Measurements from ENCODE around the gene KSR1.
"Not testable (repeated sequence)": the region's sequence is repeated elsewhere in the genome, so short reads cannot be mapped to it uniquely, and the experiment has no call there.

Gene KSR1

DNA sequence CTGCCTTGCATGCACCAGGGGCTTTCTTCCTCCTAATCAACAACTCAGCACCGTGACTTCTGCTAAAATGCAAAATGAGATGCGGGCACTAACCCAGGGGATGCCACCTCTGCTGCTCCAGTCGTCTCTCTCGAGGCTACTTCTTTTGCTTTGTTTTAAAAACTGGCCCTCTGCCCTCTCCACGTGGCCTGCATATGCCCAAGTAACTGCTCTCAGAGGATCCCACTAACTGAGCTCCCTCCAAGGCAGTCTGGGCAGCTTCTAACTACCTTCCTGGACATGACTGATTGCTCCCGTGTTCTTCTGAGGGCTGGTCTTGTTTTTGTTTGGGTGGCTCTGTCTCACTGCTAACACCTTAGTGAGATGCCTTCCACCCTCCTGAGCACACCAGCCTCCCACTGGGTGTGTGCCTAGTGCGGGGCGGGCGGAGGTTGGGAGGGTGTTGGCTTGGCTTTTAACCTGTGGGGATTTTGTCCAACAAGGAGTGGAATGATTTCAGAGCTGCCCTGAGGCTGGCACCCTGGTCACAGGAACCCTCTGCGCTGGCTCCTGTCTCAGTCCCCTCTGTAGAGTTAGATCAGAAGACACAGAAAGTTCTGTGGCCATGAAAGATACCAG lies 165.8 kb downstream of the KSR1 start:
- no peak for DNase-seq

DNA sequence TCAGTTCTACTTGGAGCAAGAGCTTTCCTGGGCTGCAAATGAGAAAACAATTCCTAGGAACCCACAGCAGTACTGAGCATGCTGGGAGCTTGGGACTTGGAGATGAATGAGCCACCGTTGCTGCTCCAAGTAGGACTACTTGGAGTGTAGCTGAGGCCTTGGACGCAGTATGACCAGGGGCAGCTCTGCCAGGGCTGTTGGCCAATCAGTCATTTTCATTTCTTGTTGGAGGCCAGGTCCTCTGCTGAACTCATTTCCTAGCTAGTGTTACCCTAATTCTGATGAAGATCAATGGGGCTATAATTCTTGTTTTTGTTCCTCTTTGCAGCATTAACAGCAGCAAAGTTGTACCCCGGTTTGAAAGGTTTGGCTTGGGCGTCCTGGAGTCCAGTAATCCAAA lies 166.7 kb downstream of the KSR1 start:
- DNase-seq = no peak

DNA sequence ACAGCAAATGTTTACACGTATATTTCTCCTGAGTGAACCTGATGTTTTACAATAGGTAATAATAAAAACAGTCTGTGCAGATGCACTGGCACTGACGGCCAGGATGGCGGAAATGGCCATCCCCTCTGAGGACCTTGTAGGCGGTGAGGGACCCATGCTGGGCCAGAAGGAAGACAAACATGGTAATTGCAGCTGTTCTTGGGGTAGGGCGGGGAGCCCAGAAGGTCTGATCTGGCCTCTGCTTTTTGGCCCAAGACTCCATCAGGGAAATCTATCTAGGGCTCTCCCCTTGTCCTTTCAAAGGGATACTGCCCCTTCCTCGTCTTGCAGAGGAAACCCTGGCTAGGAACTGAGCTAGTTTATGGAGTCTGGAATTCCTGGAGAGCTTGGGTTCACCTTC lies 167.4 kb downstream of the KSR1 start:
- DNase-seq = no peak

DNA sequence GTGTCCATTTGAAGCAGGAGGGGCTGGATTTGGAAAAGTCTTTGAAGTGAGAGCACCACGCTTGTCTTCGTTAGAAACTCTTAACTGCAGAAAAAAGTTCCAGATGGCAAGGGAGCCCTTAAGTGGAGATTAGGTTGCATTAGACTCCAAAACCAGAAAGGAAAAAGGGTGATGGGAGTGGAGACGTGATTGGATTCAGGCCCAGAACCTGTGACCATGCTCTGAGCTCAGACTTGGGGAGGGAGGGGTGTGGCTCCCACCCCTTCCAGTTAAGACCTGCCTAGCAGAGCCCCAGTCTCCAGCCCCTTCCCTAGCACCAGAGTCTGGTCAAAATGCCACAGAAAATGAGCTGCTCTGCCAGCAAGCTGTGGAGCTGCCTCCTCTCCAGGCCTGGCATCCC lies 168.3 kb downstream of the KSR1 start:
- peak; percentile 24 for DNase-seq

DNA sequence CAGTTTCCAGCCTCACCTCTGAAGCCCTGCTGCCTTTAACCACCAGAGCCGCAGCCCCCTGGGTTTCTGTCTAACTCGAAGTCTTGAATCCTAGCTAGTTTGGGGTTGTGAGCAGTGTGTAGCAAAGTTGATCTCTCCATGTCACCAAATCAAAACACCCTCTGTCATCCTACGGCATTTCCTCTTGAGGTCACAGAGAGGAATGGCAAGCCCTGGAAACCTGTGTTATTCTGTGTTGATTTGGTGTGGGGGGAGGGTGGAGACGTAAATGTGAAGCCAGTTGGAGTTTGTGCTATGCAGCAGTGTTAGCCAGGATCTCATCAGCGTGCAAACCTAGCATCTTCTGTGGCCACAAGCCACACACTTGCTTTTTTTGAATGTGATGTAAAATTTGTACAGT lies 169.6 kb downstream of the KSR1 start:
- no peak for DNase-seq

GRCh38 chr17:27627514-27627913 lies 171.3 kb downstream of the KSR1 start:
- DNase-seq = no peak

GRCh38 chr17:27628376-27628775 lies 172.1 kb downstream of the KSR1 start:
- no peak for DNase-seq

- not testable (repeated sequence) for DNase-seq
Observed at GRCh38 chr17:27629260-27629659, 173.0 kb downstream of the KSR1 start.

DNA sequence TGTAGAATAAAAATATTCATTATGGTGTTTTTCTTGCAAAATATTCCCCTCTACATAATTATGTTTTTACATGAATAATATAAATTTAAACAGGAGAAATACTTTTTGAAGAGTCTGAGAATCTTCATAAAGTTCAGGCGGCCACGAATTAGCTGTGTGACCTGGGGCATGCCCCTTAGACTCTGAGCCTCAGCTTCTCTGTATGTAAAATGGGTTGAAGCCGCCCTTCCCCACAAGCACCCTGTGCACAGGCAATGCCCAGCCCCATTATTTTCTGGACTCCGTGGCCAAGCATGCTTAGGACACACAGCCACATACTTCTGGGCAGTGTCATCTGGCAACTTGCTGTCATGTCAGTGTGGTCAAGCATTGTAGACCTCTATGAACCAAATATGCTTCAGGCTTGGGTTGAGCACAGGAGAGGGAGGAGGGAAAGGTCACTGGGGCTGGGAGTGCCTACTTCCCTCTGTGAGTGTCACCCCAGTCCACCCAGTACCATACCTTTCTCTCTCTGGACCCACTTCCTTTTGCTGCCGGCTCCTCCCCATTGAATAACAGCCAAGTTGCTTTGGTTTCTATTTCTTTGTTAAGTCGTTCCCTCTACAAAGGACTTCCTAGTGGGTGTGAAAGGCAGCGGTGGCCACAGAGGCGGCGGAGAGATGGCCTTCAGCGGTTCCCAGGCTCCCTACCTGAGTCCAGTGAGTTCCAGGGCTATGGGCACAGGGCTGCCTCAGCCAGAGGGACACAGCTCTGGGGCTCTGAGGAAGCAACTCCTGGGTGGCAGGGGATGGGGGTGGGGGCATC lies 174.6 kb downstream of the KSR1 start, which contains the start of gene LGALS9:
LGALS9 (plus strand) TSS at position 582 of the 804 bp plus-strand sequence; CDS start at position 660, 78 bp downstream.
- DNase-seq = no peak

- no peak for DNase-seq
Observed at GRCh38 chr17:27631411-27631760, 175.1 kb downstream of the KSR1 start.

- no peak for DNase-seq
Observed at GRCh38 chr17:27631897-27632725, 175.9 kb downstream of the KSR1 start.

GRCh38 chr17:27632766-27633165 lies 176.5 kb downstream of the KSR1 start:
- DNase-seq = not testable (repeated sequence)

DNA sequence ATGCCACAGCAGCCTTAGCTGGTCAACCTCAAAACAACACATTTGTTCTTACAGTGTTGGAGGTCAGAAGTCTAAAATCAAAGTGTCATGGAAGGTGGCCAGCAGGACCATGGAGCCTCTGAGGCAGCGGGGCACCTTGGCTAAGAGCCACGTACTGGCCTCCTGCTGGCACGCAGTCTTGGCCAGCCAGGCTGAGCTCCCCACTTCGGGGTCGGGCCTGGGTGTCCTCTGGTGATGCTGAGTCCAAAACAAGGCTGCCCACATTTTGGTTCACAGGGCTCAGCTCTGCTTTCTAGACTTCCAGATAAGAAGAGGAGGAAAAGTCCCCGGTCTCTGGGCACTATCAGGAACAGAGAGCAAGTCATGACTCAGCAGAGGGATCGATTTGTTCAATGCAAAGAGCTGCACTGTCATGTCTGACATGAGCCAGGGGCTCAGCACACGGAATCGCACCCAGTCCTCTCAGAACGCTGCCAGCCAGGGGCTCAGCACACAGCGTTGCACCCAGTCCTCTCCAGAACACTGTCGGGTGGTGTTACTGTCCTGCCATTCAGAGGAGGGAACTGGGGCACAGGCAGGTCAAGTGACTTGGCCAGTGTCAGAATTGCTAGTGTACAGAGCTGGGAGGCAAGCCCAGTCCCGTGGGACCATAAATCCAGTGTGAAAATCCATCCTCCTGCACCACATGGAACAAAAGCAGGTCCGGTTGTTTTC lies 177.2 kb downstream of the KSR1 start:
- DNase-seq = no peak

- no peak for DNase-seq
Observed at GRCh38 chr17:27634026-27634335, 177.7 kb downstream of the KSR1 start.

DNA sequence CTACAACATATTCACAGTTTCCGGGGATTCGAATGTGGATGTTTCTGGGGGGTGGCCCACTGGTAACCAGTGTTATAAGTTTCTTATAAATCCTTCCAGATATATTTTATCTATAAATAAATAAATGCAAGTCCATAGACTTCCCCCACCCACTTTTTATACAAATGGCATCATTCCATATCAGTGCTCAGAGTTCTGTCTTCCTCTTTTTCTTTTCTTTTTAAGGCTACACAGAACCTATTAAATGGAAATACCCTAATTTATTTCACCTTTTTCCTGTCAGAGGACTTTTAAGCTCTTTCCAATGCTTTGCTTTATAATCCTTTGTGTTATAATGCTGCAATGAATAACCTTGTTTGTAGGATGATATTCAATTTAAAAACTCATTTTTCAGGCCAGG lies 178.5 kb downstream of the KSR1 start:
- no peak for DNase-seq

DNA sequence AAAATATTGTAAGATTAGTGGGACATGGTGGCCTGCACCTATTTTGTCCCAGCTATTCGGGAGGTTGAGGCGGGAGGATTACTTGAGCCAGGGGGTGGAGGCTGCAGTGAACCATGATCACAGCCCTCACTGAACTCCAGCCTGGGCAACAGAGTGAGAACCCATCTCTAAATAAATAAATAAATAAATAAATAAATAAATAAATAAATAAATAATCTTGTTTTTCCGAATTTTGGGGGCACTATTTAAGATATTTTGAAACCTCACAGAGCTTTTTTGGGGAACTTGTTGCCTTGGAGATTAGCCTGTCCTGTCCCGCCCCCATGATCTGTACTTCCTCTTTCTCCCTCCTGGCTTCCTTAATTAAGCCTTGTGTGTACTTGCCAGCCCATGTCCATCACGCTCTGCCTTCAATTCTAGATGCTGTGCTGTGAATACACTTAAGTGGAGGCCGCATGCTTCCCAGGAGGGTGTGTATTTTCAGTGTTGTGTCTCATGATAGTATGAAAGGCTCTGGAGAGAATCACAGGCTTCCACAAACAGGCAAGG lies 179.1 kb downstream of the KSR1 start:
- DNase-seq = no peak

DNA sequence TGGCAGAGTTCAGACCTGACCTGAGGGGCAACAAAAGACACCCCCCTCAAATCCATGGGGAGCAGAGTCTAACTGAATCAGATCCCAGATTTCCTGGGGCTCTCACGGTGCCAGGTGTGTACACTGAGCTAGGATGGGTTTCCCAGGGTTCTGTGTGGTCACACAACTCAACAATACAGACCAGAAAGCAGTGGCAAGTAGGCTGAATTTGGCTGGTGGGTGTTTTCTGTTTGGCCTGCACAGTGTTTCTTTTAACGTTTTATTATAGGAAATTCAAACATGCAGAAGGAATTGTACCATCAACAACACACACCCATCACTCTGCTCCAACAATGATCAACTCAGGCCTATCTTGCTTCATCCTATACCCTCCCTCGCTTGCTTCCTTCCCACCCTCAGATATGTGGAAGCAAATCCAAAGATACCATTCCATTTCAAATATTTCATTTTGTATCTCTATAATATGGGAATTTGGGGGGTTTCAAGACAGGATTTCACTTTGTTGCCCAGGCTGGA lies 179.8 kb downstream of the KSR1 start:
- DNase-seq = not testable (repeated sequence)

DNA sequence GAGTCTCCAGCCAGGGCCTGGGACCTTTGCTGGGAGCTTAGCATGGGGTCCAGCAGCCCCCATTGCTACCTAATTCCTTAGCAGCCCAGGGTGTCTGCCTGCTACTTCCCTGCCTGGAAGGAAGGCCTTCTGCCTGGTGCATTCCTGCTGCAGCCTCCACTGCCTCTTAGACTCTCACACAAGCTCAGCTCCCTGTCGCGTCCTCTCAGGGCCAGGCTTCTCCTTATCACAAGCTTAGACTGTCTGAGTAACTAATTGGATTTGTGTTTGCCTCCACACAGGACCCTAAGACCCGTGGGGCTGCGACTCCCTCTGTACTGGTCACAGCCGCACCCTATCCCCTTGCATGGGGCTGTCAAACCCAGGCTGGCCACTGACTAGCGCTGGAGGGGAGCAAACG lies 181.6 kb downstream of the KSR1 start:
- DNase-seq = not testable (repeated sequence)

DNA sequence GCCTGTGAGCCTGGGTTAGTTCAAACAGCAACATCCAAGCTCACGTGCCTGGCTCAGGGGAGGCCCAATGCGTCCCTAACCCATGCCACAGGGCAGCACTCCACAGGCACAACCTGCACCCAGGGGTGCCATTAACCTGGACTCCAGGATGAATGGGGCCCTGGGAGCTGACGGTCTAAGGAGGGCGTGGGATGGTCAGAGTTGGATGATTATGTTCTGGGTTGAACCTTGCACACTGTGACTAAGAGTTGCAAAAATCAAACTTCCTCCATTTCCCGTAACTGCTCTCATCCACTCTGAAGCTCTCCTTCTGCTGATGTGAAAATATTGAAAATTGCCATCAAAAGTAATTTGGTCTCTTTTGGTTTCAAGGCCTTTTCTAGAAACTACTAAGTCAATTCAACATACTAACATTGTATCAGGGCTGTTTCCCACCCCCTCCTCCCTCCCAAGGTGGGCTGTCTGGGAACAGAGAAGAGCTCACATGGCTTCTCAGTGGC lies 182.2 kb downstream of the KSR1 start:
- DNase-seq = not testable (repeated sequence)

DNA sequence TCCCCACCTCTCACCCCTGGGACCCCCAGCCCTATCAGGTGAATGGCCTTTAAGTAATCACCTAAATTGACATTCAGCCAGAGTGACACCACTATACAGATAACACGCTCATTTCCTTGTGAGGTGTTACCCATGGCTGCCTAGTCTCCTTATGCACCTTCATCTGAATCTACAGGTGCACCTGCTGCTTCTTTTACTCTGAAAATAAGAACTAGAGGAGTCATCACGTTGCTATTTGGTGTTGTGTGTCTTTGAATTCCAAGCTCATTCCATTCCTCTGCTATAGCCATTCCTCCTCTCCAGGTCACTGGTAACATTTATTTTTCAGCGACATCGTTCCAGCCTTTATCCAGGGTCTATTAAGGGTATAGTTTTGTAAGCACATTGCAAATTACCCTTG lies 184.5 kb downstream of the KSR1 start:
- DNase-seq = no peak

- DNase-seq = no peak
Observed at GRCh38 chr17:27644586-27644985, 188.3 kb downstream of the KSR1 start.

- DNase-seq = not testable (repeated sequence)
Observed at GRCh38 chr17:27645621-27646020, 189.4 kb downstream of the KSR1 start.

Data from DMS 273 treated with DMSO at 0.1 percent for 48 hours (cell line).